ENCODE results near the gene BRF1. TPM values are rescaled to one million over a fixed set of nuclear protein-coding genes. Genes with fewer than 3 reads are reported as not detected.

BRF1 gene
- total RNA-seq, 1 donor from 2014 or later = 44.0 TPM

- Mint-ChIP-seq H3K27ac (no peak overlapping the region), H3K4me1 (ENCODE audit: low read depth) (no peaks in the 10 kb centered on the region), H3K27me3 (ENCODE audit: low read depth) (no peaks in the 10 kb centered on the region), H3K9me3 (no peaks in the 10 kb centered on the region), H3K36me3 (ENCODE audit: low read depth) (peaks cover 15% of the 10 kb centered on the region), H3K4me3 (ENCODE audit: low read depth) (no peak overlapping the region)
- intact Hi-C loops (cut with micrococcal nuclease) = no loop called here
- DNase-seq (ENCODE audit: low spot score) = no peak
Measured at GRCh38 chr14:105215602-105216001, 85.2 kb downstream of the BRF1 start.

- intact Hi-C loops (cut with micrococcal nuclease) = no loop called here
Measured at GRCh38 chr14:105214324-105214915, 86.4 kb downstream of the BRF1 start.

GRCh38 chr14:105213361-105213760 lies 87.4 kb downstream of the BRF1 start:
- H3K4me1 Mint-ChIP-seq (ENCODE audit: low read depth) = no peaks in the 10 kb centered on the region
- H3K27me3 Mint-ChIP-seq (ENCODE audit: low read depth) = no peaks in the 10 kb centered on the region
- no peak overlapping the region for H3K4me3 Mint-ChIP-seq (ENCODE audit: low read depth)
- intact Hi-C loops (cut with micrococcal nuclease) = no loop called here
- H3K27ac Mint-ChIP-seq = no peak overlapping the region
- no peaks in the 10 kb centered on the region for H3K9me3 Mint-ChIP-seq
- peaks cover 7% of the 10 kb centered on the region for H3K36me3 Mint-ChIP-seq (ENCODE audit: low read depth)
- DNase-seq (ENCODE audit: low spot score) = no peak

More at GRCh38 chr14:105214324-105214915, 86.4 kb downstream of the BRF1 start:
- H3K4me3 Mint-ChIP-seq (ENCODE audit: low read depth) = no peak overlapping the region
- no peaks in the 10 kb centered on the region for H3K27me3 Mint-ChIP-seq (ENCODE audit: low read depth)
- H3K36me3 Mint-ChIP-seq (ENCODE audit: low read depth) = peaks cover 15% of the 10 kb centered on the region
- H3K9me3 Mint-ChIP-seq = no peaks in the 10 kb centered on the region
- no peaks in the 10 kb centered on the region for H3K4me1 Mint-ChIP-seq (ENCODE audit: low read depth)
- H3K27ac Mint-ChIP-seq = no peak overlapping the region
- no peak for DNase-seq (ENCODE audit: low spot score)

GRCh38 chr14:105212541-105213300 lies 88.1 kb downstream of the BRF1 start:
- H3K9me3 Mint-ChIP-seq = no peaks in the 10 kb centered on the region
- peaks cover 6% of the 10 kb centered on the region for H3K36me3 Mint-ChIP-seq (ENCODE audit: low read depth)
- DNase-seq (ENCODE audit: low spot score) = no peak
- H3K4me1 Mint-ChIP-seq (ENCODE audit: low read depth) = no peaks in the 10 kb centered on the region
- no peak overlapping the region for H3K27ac Mint-ChIP-seq
- intact Hi-C loops (cut with micrococcal nuclease) = no loop called here
- no peak overlapping the region for H3K4me3 Mint-ChIP-seq (ENCODE audit: low read depth)
- no peaks in the 10 kb centered on the region for H3K27me3 Mint-ChIP-seq (ENCODE audit: low read depth)

- H3K36me3 Mint-ChIP-seq (ENCODE audit: low read depth) = peaks cover 6% of the 10 kb centered on the region
- no peaks in the 10 kb centered on the region for H3K27me3 Mint-ChIP-seq (ENCODE audit: low read depth)
- no peak overlapping the region for H3K27ac Mint-ChIP-seq
- intact Hi-C loops (cut with micrococcal nuclease) = no loop called here
- no peak for DNase-seq (ENCODE audit: low spot score)
- no peaks in the 10 kb centered on the region for H3K4me1 Mint-ChIP-seq (ENCODE audit: low read depth)
- H3K9me3 Mint-ChIP-seq = no peaks in the 10 kb centered on the region
- H3K4me3 Mint-ChIP-seq (ENCODE audit: low read depth) = no peak overlapping the region
Measured at GRCh38 chr14:105211758-105212089, 89.1 kb downstream of the BRF1 start.

- intact Hi-C loops (cut with micrococcal nuclease) = no loop called here
- no peak overlapping the region for H3K4me3 Mint-ChIP-seq (ENCODE audit: low read depth)
- no peaks in the 10 kb centered on the region for H3K27me3 Mint-ChIP-seq (ENCODE audit: low read depth)
- H3K36me3 Mint-ChIP-seq (ENCODE audit: low read depth) = peaks cover 6% of the 10 kb centered on the region
- DNase-seq (ENCODE audit: low spot score) = no peak
- H3K9me3 Mint-ChIP-seq = no peaks in the 10 kb centered on the region
- H3K27ac Mint-ChIP-seq = no peak overlapping the region
- H3K4me1 Mint-ChIP-seq (ENCODE audit: low read depth) = no peaks in the 10 kb centered on the region
Measured at GRCh38 chr14:105211086-105211757, 89.6 kb downstream of the BRF1 start.

GRCh38 chr14:105210266-105211025 lies 90.4 kb downstream of the BRF1 start:
- no peaks in the 10 kb centered on the region for H3K36me3 Mint-ChIP-seq (ENCODE audit: low read depth)
- no peaks in the 10 kb centered on the region for H3K27me3 Mint-ChIP-seq (ENCODE audit: low read depth)
- H3K27ac Mint-ChIP-seq = no peak overlapping the region
- DNase-seq (ENCODE audit: low spot score) = no peak
- no peaks in the 10 kb centered on the region for H3K4me1 Mint-ChIP-seq (ENCODE audit: low read depth)
- no peak overlapping the region for H3K4me3 Mint-ChIP-seq (ENCODE audit: low read depth)
- intact Hi-C loops (cut with micrococcal nuclease) = no loop called here
- H3K9me3 Mint-ChIP-seq = no peaks in the 10 kb centered on the region

- H3K27ac Mint-ChIP-seq = no peak overlapping the region
- H3K36me3 Mint-ChIP-seq (ENCODE audit: low read depth) = no peaks in the 10 kb centered on the region
- no peak overlapping the region for H3K4me3 Mint-ChIP-seq (ENCODE audit: low read depth)
- no peaks in the 10 kb centered on the region for H3K27me3 Mint-ChIP-seq (ENCODE audit: low read depth)
- intact Hi-C loops (cut with micrococcal nuclease) = no loop called here
- no peak for DNase-seq (ENCODE audit: low spot score)
- H3K9me3 Mint-ChIP-seq = no peaks in the 10 kb centered on the region
- H3K4me1 Mint-ChIP-seq (ENCODE audit: low read depth) = no peaks in the 10 kb centered on the region
Measured at GRCh38 chr14:105209646-105210045, 91.2 kb downstream of the BRF1 start.

- Mint-ChIP-seq H3K4me1 (ENCODE audit: low read depth) (no peaks in the 10 kb centered on the region), H3K9me3 (no peaks in the 10 kb centered on the region), H3K27me3 (ENCODE audit: low read depth) (no peaks in the 10 kb centered on the region), H3K36me3 (ENCODE audit: low read depth) (no peaks in the 10 kb centered on the region), H3K4me3 (ENCODE audit: low read depth) (no peak overlapping the region), H3K27ac (no peak overlapping the region)
- no peak for DNase-seq (ENCODE audit: low spot score)
- intact Hi-C loops (cut with micrococcal nuclease) = no loop called here
Measured at GRCh38 chr14:105209091-105209490, 91.7 kb downstream of the BRF1 start.

GRCh38 chr14:105208738-105209075 lies 92.1 kb downstream of the BRF1 start:
- Mint-ChIP-seq H3K9me3 (no peaks in the 10 kb centered on the region), H3K36me3 (ENCODE audit: low read depth) (no peaks in the 10 kb centered on the region), H3K4me3 (ENCODE audit: low read depth) (no peak overlapping the region), H3K27me3 (ENCODE audit: low read depth) (no peaks in the 10 kb centered on the region), H3K27ac (no peak overlapping the region), H3K4me1 (ENCODE audit: low read depth) (no peaks in the 10 kb centered on the region)
- intact Hi-C loops (cut with micrococcal nuclease) = no loop called here
- DNase-seq (ENCODE audit: low spot score) = no peak

GRCh38 chr14:105207996-105208737 lies 92.6 kb downstream of the BRF1 start:
- Mint-ChIP-seq H3K27ac (no peak overlapping the region), H3K36me3 (ENCODE audit: low read depth) (no peaks in the 10 kb centered on the region), H3K4me1 (ENCODE audit: low read depth) (no peaks in the 10 kb centered on the region), H3K27me3 (ENCODE audit: low read depth) (no peaks in the 10 kb centered on the region), H3K9me3 (no peaks in the 10 kb centered on the region), H3K4me3 (ENCODE audit: low read depth) (no peak overlapping the region)
- no peak for DNase-seq (ENCODE audit: low spot score)
- intact Hi-C loops (cut with micrococcal nuclease) = no loop called here

GRCh38 chr14:105207460-105207901 lies 93.3 kb downstream of the BRF1 start:
- Mint-ChIP-seq H3K27ac (no peak overlapping the region), H3K36me3 (ENCODE audit: low read depth) (no peaks in the 10 kb centered on the region), H3K27me3 (ENCODE audit: low read depth) (no peaks in the 10 kb centered on the region), H3K4me3 (ENCODE audit: low read depth) (no peak overlapping the region), H3K4me1 (ENCODE audit: low read depth) (no peaks in the 10 kb centered on the region), H3K9me3 (no peaks in the 10 kb centered on the region)
- DNase-seq (ENCODE audit: low spot score) = no peak
- intact Hi-C loops (cut with micrococcal nuclease) = no loop called here

Data from activated T-helper 2 cell treated with anti-CD3 and anti-CD28 coated beads, Interferon-gamma antibody, Interleukin-2, Interleukin-4, amounts not matched to agents 10 μg/mL and 5 μg/mL and 100 μg/mL, durations not matched to agents 14 hours and 24 hours and 36 hours (primary cell).